Endothelial cell of umbilical vein (primary cell): ENCODE measurements around the gene SP2.

Experiments used
- EZH2 ChIP-seq: IDR thresholded peaks from 2 replicates; pipeline ENCODE4 v1.6.1; 2012; ENCODE audit warnings: borderline replicate concordance, low read depth, mild to moderate bottlenecking, moderate library complexity, low read length, inconsistent platforms; ENCODE audit not compliant: severe bottlenecking
- FOS ChIP-seq: IDR thresholded peaks from 2 replicates; pipeline ENCODE4 v1.6.1; 2011; ENCODE audit warnings: mild to moderate bottlenecking, low read length, moderate library complexity, borderline replicate concordance; ENCODE audit not compliant: insufficient read depth
- GATA2 ChIP-seq: IDR thresholded peaks from 2 replicates; pipeline ENCODE4 v1.7.0; 2011; ENCODE audit warnings: low read depth, mild to moderate bottlenecking, moderate library complexity, mixed read lengths, low read length; ENCODE audit not compliant: insufficient read length, insufficient read depth
- MYC ChIP-seq: IDR thresholded peaks from one replicate; pipeline ENCODE4 v1.6.1; 2011; ENCODE audit warnings: mild to moderate bottlenecking, low read depth, low read length
- POLR2A ChIP-seq: IDR thresholded peaks from 2 replicates; pipeline ENCODE4 v1.6.1; 2012; ENCODE audit warnings: low read depth, mild to moderate bottlenecking, control low read depth, low read length
- POLR2AphosphoS5 ChIP-seq: IDR thresholded peaks from 2 replicates; pipeline ENCODE4 v1.6.1; 2012; ENCODE audit warnings: low read depth, mild to moderate bottlenecking, control low read depth, low read length, moderate library complexity; ENCODE audit not compliant: insufficient read depth
- TF ChIP-seq, protein P1 (sequence below), 2 donors: IDR thresholded peaks; 1 replicate in 1 of 2; 2 replicates in 1 of 2; pipeline ENCODE4 v1.5.1; 2011; ENCODE audit warnings: low read length in 2 of 2, mild to moderate bottlenecking in 2 of 2, moderate library complexity in 2 of 2, control low read depth in 1 of 2, inconsistent platforms in 1 of 2, low read depth in 1 of 2; ENCODE audit not compliant: insufficient read depth in 1 of 2; ENCODE audit errors: extremely low read depth in 1 of 2
- TF ChIP-seq, protein P2 (sequence below): IDR thresholded peaks from 2 replicates; pipeline ENCODE4 v1.6.1; 2011; ENCODE audit not compliant: insufficient read depth, insufficient read length

DNA sequence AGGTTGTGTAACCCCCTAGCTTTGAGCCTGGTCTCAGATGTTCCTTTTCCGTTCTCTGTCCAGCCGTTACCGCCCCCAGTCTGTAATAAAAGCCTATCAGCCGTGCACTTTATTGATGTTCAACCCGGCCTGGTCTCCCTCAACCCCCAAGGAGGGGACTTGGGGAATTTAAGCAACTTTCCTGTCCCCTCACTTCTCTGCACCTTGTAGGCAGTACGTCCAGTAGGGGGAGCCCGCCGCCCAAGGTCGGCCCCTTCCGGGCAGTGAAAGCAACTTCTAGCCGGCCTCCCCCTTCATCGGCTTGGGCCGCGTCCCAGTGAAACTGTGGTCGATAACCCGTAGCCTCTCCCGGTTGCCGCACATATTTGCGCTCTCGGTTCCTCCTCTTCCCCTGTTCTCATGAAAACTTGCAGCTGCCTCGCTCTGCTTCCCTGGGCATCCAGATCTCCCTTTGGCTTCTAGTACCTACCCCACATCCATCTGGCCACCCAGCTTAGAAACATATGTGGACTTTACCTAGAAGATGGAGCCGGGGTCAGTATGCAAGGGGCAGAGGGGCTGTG is 53.2 kb downstream of the SP2 start:
- TF ChIP-seq, protein P1, sequence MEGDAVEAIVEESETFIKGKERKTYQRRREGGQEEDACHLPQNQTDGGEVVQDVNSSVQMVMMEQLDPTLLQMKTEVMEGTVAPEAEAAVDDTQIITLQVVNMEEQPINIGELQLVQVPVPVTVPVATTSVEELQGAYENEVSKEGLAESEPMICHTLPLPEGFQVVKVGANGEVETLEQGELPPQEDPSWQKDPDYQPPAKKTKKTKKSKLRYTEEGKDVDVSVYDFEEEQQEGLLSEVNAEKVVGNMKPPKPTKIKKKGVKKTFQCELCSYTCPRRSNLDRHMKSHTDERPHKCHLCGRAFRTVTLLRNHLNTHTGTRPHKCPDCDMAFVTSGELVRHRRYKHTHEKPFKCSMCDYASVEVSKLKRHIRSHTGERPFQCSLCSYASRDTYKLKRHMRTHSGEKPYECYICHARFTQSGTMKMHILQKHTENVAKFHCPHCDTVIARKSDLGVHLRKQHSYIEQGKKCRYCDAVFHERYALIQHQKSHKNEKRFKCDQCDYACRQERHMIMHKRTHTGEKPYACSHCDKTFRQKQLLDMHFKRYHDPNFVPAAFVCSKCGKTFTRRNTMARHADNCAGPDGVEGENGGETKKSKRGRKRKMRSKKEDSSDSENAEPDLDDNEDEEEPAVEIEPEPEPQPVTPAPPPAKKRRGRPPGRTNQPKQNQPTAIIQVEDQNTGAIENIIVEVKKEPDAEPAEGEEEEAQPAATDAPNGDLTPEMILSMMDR (IDR thresholded peaks at IDR 0.05; ENCODE audit: extremely low read depth in 1 of 2, insufficient read depth in 1 of 2, low read depth in 1 of 2, low read length in 2 of 2): peak; percentile 90 to 95
- TF ChIP-seq MYC (no peak), POLR2A (no peak), GATA2 (no peak), POLR2AphosphoS5 (no peak), EZH2 (no peak), FOS (no peak)
- TF ChIP-seq, protein P2, sequence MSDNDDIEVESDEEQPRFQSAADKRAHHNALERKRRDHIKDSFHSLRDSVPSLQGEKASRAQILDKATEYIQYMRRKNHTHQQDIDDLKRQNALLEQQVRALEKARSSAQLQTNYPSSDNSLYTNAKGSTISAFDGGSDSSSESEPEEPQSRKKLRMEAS: no peak
